Measurements from ENCODE around the gene VLDLR.

VLDLR gene

GRCh38 chr9:2622461-2623287 is 1.1 kb downstream of the VLDLR start:
- no peak for DNase-seq (ENCODE audit: low spot score)

- DNase-seq (ENCODE audit: low spot score) = no peak
These were observed 1.9 kb downstream of the VLDLR start for GRCh38 chr9:2623288-2624050.

- DNase-seq (ENCODE audit: low spot score) = no peak
These were observed 2.6 kb downstream of the VLDLR start for GRCh38 chr9:2624051-2624682.

GRCh38 chr9:2625427-2625826 is 3.8 kb downstream of the VLDLR start:
- DNase-seq (ENCODE audit: low spot score) = no peak

- no peak for DNase-seq (ENCODE audit: low spot score)
These were observed 7.3 kb downstream of the VLDLR start for GRCh38 chr9:2628919-2629318.

- DNase-seq (ENCODE audit: low spot score) = no peak
These were observed 8.6 kb downstream of the VLDLR start for GRCh38 chr9:2630158-2630557.

- no peak for DNase-seq (ENCODE audit: low spot score)
These were observed 9.7 kb downstream of the VLDLR start for GRCh38 chr9:2631263-2631662.

- no peak for DNase-seq (ENCODE audit: low spot score)
These were observed 12.6 kb downstream of the VLDLR start for GRCh38 chr9:2634153-2634552.

- no peak for DNase-seq (ENCODE audit: low spot score)
These were observed 13.2 kb downstream of the VLDLR start for GRCh38 chr9:2634818-2635217.

- no peak for DNase-seq (ENCODE audit: low spot score)
These were observed 14.3 kb downstream of the VLDLR start for GRCh38 chr9:2635922-2636321.

GRCh38 chr9:2637390-2637789 is 15.8 kb downstream of the VLDLR start:
- DNase-seq (ENCODE audit: low spot score) = no peak

- DNase-seq (ENCODE audit: low spot score) = no peak
These were observed 17.5 kb downstream of the VLDLR start for GRCh38 chr9:2638871-2639673.

GRCh38 chr9:2639786-2640185 is 18.2 kb downstream of the VLDLR start:
- DNase-seq (ENCODE audit: low spot score) = no peak

- no peak for DNase-seq (ENCODE audit: low spot score)
These were observed 19.0 kb downstream of the VLDLR start for GRCh38 chr9:2640570-2640969.

GRCh38 chr9:2641033-2641432 is 19.4 kb downstream of the VLDLR start:
- DNase-seq (ENCODE audit: low spot score) = no peak

GRCh38 chr9:2642068-2642467 is 20.5 kb downstream of the VLDLR start:
- no peak for DNase-seq (ENCODE audit: low spot score)

- no peak for DNase-seq (ENCODE audit: low spot score)
These were observed 24.0 kb downstream of the VLDLR start for GRCh38 chr9:2645569-2645968.

- no peak for DNase-seq (ENCODE audit: low spot score)
These were observed 33.9 kb downstream of the VLDLR start for GRCh38 chr9:2655411-2655901.

GRCh38 chr9:2657427-2657826 is 35.8 kb downstream of the VLDLR start:
- DNase-seq (ENCODE audit: low spot score) = peak; percentile 93

GRCh38 chr9:2662496-2662895 is 40.9 kb downstream of the VLDLR start:
- DNase-seq (ENCODE audit: low spot score) = no peak

- no peak for DNase-seq (ENCODE audit: low spot score)
These were observed 42.0 kb downstream of the VLDLR start for GRCh38 chr9:2663461-2664173.

All from NAMALWA (cell line).